SK-N-MC (cell line): ENCODE results near the gene TIMM9.

Source experiments
- EZH2 ChIP-seq: fragments of 200-600 bp; sonication (generic); IDR thresholded peaks from one replicate; pipeline ENCODE4 v1.6.1; 2017; ENCODE audit warnings: antibody characterized with exemption
- FOXP2 ChIP-seq: optimal IDR thresholded peaks from 2 replicates; pipeline ENCODE3; 2011; ENCODE audit warnings: mild to moderate bottlenecking, moderate library complexity; ENCODE audit not compliant: insufficient read depth; ENCODE audit errors: extremely low read length, control extremely low read depth
- POLR2AphosphoS5 ChIP-seq: IDR thresholded peaks from 2 replicates; pipeline ENCODE4 v1.6.1; 2012; ENCODE audit warnings: mild to moderate bottlenecking, low read depth, low read length, borderline replicate concordance

DNA sequence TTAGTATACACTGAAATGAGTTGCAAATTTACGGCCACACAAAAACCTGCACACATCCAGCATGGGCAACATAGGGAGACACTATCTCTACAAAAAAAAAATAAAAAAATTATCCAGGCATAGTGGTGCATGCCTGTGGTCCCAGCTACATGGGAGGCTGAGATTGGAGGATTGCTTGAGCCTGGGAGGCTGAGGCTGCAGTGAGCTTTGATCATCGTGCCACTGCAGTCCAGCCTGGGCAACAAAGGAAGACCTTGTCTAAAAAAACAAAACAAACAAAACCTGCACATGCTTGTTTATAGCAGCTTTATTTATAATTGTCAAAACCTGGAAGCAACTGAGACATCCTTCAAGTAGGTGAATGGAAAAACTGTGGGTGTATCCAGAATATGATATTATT lies 36.5 kb downstream of the TIMM9 start:
- no peak for TF ChIP-seq EZH2
- TF ChIP-seq POLR2AphosphoS5, result no peak
- no peak for TF ChIP-seq FOXP2
